SHP77 treated with DMSO at 0.1 percent for 48 hours (cell line): Measurements from ENCODE around the gene ZNF175.
A peak's percentile ranks its signal among the peaks of the same experiment; 100 is the strongest.

Experiments
- DNase-seq: peaks from one replicate; lab custom pipeline; 2025; lab: John Stamatoyannopoulos, UW

Gene ZNF175

DNA sequence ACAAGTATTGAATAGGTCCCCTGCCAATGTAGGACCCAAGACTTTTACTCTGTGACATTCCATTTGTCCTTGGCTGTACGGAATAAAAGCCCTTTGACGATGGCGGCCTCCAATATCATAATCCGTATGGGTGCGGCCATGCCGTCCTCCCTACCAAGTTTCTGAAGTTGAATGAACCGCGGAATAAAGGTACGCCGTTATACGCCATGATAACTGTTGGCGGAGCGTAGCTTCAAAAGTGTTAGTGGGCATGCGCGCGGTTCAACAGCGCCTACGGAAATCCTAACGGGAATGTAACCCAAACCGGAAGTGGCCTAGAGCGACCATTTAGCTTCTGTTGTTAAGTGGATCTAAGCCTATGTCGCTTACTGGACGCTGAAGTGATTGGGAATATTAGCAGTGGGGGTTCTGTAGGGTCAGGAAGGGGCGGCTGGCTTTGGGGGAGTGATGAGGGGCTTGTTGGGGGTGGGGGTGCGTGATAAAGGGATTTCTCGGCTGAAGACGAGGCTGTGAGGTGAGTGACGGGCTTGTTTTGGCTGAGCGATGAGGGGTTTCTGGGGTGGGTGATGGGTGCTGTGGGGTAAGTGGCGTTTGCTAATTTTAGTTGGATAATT is at the start of gene ZNF175:
Gene ZNF175 (plus strand): TSS at position 322 of the 614 bp plus-strand sequence. CDS start 2,047 bp downstream, outside the sequence.
- peak; percentile 81 for DNase-seq

DNA sequence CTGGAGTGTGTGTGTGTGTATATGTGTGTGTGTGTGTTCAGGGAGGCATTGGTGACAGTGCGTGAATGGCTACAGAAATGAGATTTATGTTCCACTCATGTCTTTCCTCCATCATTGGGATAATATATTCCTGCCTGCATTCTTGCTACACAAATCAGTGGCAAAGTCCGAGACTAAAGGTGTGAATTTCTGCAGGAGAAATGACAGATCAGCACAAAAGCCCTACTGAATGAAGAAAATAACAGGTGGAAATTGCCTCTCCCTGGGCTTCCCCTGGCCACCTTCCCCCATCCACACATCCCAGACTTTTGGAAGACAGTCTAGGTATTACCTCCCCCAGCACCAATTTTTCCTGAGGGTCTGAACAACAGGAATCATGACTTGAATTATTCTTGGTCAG is 49.7 kb upstream of the ZNF175 start:
- no peak for DNase-seq

DNA sequence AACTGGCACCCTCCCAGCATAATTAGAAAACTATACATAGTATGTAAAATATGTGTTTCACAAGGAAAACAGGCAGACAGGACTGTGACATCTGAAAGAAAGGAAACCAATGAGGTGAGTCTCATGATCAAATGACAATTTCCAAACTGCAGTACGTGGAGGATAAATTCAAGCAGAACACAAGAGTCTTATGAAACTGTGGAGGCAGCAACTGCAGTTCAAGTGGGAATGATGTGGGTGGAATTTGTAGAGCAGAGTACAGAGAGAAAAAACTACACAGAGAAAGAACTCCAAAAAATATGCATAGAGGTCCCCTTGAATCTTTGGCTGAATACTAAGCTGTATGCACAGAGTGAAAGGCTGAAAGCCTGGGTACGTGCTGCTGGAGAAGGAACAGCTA is 49.3 kb upstream of the ZNF175 start:
- no peak for DNase-seq

DNA sequence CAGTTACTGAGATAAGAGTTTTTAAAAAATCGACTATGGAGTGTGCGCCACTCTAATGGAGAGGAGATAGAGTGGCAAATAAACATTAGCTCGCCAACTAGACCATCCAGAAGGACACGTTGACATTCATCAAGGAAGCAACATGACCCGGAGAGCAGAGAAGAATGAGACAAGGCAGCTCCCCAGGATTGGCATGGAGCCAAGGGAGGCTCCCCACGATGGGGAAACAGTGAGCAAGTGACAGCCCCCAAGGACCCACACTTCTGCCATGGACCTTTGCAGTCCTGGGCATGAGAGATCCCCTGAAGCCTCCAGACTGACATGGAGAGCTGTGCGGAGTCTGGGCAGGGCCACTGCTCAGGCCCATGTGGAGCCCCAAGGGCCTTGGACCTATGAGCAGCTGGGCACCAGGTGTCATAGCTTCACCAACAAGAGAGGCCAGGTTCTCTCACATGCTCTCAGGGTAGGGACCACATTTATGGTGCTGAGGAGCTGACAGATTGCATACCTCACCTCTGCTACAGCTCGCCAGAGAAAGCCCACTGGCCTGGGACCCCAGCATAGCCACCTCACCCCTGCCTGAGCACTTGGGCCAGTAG is 46.3 kb upstream of the ZNF175 start:
- DNase-seq = no peak

DNA sequence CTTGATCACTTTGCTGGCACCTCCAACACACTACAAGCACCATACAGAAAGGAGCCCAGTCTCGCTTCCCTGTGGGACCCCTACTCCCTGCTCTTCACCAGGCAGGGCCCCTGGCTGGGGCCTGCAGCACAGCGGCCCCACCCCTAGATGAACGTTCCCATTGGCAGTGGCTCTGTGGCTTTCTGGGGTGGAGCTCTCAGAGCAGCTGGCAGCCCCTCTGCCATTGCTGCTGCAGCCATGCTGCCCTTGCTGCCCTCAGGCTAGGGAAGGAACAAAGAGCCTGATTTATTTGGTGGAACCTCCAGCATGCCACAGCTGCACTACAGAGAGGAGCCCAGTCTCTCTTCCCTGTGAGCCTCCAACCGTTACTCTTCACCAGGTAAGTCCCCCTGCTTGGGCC is 45.4 kb upstream of the ZNF175 start:
- no peak for DNase-seq

DNA sequence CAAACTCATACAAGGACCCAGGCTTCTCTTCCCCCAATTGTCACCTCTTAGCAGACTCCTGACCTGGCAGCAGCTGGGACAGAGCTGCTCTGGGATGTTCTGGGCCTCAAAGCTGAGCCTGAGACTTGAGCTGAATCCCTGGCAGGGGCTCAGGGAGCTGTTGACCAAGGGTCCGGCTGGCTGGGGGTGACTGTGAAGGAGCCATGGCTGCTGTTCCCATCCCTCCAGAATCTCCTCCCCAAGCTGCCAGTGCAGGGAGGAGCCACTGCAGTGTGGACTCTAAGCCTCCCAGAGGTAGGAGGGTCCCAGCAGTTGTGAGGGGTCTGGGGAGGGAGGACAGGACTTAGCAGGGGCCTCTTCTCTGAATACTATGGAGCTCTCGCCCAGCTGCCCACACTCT is 41.8 kb upstream of the ZNF175 start:
- DNase-seq = no peak

DNA sequence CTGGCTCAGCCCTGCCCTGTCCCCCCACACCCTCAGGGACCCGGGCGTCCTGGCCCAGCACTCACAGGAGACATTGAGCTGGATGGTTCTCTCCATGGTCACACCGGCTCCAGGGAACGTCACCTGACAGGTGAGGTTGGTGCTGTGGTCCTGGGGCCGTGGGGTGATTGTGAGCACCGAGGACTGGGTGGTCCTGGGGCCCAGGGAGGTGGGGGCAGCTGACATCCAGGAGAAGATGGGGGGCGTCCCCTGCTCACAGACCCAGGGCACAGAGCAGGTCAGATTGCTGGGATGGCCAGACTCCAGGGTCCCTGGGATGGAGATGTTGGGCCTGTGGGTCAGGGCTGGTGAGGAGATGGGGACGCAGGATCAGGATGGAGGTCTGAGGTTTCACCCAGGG is 40.5 kb upstream of the ZNF175 start:
- DNase-seq = no peak

DNA sequence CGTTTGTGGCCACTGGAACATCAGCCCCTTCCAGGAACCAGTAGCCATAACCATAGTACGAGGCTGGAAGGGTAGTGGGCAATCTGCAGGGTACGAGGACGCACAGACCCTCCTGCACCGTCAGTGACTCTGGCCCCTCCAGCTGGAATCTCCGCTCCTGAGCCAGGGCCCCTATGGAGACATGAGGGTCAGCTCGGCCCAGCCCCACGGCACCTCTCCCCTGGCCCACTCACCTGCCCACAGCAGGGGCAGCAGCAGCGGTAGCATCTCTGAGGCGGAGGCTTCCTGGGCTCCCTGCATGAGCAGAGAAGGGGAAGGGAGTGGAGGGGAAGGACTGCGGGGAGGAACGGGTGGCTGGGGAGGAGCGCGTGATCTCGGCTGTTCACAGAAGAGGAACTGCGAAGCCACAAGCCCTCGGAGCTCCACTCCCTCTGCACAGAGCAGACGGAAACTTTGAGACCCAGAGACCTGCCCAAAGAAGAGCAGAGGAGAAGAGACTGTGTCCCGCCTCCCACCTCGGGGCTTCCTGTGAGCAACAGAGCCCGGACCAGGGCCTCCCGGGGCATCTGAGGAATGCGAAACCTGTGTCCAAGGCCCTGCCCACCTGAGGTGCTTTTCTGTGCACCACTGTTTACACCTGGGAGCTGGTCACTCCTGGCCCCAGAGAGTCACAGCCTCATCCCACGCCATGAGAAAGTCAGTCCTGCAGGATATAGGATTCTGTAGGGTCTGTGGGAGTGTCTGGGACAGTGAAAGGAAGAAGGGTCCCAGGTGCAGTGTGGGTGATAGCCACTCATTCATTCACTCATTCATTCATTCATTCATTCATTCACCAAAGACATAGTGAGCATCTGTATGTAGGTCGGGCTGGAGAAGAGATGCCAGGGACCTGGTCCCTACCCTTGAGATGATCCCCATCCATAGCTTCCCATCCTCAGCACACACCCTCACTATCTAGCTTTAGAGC is 39.5 kb upstream of the ZNF175 start, which contains the start of gene SIGLEC6:
Gene SIGLEC6 (minus strand): TSS at position 322 of the 967 bp plus-strand sequence. CDS start 22 bp downstream, at position 300.
- no peak for DNase-seq

DNA sequence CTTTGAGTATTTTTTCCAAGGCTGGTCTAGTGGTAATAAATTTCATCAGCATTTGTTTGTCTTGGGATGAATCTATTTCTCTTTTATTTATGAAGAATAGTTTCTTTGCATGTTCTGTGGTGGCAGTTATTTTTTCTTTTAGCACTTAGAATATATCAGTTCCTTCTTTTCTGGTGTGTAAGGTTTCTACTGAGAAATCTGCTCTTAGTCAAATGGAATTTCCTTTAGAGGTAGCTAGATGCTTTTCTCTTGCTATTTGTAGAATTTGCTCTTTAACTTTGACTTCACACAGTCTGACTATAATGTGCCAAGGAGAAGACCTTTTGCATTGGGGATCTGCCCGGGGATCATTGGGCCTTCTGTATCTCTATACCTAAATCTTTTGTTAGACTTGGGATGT is 35.5 kb upstream of the ZNF175 start:
- DNase-seq = no peak

DNA sequence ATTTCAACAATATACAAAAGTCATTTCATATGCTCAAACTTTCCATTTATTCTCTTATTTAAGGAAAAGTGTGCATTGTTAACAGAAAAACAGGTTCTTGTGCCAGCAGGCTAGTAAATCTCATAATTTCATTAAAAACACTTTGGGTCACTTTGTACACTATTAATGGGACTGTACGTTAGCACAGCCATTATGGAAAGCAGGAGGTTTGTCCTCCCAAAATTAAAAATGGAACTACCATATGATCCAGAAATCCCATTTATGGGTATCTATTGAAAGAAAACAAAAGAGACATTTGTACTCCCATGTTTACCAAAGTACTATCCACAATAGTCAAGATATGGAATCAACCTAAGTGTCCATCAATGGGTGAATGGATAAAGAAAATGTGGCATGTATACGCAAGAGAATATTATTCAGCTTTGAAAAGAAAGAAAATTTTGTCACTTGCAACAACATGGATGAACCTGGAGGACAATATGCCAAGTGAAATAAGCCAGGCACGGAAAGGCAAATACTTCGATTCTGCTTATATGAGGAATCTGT is 31.2 kb upstream of the ZNF175 start:
- no peak for DNase-seq

DNA sequence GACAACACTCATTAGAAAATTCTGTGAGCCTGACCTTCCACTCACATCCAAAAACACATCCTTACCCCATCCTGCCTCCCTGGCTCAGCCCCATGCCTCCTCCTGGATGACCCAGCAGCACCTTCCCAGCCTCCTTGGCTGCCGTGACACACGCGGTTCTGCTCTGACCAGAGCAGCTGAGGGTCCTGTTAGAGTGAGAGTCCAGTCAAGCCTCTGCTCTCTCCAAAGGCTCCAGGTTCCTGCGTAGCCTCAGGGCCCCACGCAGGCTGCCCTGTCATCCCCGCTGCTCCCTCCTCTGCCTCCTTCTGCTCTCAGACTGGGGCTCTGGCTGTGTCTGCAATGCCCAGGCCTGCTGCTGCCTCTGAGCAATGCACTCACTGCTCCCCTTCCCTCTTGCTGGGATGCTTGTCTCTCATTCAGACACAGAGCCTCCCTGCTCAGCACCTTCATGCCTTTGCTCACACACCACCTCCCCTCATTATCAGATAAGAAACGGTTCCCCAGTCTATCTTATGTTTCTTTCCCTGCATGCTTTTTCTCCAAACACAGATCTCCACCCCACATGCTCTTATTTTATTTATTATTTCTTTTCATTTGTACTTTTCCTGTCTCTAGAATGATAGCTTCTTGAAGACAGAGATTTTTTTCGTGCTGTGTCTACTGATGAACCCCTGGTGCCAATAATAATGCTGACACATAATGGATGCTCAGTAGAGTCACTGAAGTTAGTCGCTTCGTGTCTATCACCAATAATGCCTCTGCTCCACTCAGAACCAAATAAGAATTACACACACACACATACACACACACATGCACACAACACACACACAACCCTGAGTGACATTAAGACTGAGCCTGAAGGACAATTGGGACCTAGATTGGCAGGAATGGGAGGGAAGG is 29.4 kb upstream of the ZNF175 start:
- DNase-seq = no peak

DNA sequence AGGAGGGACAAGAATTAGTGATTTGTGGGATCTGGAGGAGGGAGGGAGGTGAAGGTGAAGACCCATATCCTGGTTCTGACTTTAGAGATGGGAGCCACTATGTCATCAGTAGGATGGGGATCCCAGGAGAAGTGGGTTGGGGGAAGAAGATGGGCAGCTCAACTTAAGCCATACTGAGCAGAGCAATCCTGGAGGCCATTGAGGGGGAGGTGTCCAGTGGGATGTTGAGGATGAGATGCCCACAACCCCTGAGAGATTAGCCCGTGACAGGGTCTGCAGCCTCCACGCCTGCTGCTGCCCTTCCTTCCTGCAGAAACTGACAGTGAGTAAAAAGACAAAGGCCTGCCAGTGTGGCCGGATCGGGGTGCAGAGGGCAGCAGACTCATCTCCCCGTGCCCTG is 28.4 kb upstream of the ZNF175 start:
- DNase-seq = no peak

DNA sequence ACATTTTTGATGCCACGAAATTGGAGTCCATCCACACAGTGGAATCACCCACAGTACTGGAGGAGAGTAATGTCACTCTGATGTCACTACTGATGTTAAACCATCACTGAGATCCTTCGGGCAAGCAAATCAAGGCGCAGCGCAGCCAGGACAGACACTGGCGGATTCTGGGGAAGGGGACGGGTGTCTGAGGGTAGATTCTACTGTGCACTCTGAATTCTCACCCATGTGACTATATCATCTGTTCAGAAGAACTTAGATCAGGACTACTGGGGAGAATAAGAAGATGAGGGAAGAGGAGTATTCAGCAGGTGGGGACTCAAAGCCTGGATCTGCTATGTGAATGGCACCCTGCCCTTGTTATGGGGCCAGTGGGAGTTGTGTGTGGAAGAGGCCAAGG is 27.0 kb upstream of the ZNF175 start:
- no peak for DNase-seq

DNA sequence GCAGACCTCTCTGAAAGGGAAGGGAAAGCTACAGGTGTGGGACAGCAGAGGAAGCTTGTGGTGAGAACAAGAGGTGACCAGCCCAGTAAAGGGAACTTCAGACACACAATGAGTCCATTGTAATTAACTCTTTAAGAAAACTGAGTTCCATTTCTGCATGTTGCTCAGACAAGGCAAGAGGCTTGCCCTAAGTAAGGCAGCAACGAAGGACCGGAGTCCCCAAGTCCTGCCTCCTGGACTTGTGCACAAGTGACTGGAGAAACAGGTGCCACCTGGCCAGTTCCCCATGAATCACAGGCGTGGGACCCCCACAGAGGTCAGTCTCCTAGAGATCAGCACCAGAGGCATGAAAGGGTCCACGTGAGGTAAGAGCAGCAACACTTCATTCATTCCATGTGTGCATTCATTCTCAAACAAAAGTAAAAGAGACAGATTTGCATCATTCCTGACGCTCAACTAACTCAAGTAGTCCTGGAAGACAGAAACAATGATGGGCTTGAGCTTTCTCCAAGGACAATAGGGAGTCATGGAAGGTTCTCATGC is 24.9 kb upstream of the ZNF175 start:
- no peak for DNase-seq

DNA sequence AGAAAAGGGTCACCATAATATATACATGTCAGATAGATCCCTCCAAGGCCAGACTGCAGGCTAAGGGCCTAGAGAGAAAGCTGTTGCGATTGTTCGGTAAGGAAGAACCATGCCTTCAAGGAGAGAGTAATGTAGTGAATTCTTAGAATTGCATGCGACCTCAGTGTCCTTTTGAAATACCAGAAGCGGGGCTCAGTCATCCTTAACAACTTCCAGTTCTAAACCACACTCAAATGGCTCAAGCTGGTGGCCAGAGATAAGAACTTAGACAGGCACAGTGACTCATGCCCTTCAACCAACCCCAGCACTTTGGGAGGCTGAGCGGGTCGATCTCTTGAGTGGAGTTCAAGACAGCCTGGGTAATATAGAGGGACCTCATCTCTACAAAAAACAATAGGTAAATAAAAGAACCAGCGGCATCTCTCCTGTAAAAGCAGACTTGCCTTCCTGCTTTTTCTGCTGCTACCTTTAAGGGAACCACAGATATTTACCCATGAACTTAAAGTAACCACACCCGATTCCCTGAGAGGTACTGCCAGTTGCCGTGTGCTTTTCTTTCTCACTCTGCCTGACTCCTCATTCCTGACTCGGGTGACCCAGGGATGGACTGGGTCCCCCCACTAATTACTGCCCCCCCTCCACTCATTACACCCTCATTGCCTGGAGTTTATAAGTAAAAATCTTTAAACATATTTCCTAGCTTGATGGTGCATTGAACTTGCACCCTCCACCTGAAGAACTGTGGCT is 24.3 kb upstream of the ZNF175 start:
- no peak for DNase-seq

DNA sequence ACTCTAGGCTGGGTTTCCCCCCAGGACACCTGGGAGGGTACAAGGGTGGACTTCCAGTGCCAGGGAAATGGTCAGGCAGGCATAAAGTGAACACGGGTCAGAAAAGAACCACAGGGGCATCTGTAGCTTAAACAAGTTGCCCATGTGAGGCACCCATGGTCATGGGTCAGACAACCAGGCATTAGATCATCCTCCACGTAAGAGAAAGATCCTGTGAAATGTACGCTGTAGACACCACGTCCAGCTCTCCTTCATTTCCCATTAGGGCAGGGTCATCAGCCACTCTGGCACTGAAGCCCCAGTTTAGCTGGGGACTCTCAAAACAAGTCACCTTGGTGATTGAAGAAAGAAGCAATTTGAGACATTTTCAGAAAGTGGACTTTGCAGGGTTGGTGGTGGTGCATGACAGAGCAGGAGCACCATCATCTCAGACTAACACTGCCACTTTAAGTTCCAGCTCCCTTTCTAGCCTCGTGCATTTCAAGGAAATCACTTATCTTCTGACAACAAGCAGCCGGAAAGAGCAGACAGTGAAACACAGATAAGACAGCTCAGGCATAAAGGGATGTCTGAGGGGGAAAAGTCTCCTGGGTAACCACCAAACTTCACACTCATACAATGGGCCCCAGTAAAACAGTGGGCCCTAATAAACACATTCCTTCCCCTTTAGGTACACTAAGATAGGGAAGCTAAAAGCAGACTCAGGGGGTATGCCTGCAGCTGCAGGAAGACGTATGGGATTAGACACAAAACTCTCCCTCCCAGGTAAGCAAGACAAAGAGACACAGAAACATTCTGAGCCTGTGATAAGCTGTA is 23.5 kb upstream of the ZNF175 start:
- DNase-seq = no peak

DNA sequence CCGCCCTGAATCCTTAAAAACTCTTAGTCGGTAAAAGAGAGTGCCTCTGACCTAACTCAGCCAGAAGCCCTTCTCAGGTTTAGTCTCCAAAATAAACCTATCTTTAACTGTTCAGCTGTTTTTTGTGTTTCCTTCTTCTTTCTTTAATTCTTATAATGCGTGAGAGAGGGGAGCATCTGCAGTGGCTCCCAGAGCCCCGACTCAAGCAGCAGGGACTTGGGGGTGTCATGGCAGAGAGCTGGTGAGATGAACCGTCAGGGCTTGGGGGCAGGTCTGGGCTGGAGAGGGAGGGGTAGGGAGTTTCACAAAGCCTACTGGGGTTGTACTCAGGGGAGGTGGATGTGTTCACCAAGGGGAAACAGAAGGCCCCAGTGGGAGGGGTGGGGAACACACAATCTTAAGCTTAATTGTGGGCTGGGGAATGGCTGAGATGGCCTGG is 22.9 kb upstream of the ZNF175 start:
- DNase-seq = no peak

DNA sequence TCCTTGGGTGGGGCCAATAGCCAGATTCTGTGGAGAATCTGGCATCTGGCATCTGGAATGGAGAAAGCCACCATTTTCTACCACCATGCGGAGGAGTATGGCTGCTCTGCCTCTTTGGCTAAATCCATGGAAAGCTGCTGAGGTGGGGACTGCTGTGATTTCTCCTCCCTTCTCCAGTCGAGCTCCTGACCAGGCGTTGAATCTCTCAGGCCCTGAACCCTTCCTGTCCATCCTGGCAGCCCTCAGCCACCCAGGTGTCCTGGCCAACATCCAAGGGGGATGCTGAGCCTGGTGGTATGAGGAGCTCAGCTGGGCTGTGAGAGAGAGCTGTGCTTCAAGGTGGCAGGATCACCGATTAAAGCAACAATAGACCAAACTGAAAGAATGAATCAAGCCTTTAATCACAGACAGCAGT is 22.2 kb upstream of the ZNF175 start:
- no peak for DNase-seq

DNA sequence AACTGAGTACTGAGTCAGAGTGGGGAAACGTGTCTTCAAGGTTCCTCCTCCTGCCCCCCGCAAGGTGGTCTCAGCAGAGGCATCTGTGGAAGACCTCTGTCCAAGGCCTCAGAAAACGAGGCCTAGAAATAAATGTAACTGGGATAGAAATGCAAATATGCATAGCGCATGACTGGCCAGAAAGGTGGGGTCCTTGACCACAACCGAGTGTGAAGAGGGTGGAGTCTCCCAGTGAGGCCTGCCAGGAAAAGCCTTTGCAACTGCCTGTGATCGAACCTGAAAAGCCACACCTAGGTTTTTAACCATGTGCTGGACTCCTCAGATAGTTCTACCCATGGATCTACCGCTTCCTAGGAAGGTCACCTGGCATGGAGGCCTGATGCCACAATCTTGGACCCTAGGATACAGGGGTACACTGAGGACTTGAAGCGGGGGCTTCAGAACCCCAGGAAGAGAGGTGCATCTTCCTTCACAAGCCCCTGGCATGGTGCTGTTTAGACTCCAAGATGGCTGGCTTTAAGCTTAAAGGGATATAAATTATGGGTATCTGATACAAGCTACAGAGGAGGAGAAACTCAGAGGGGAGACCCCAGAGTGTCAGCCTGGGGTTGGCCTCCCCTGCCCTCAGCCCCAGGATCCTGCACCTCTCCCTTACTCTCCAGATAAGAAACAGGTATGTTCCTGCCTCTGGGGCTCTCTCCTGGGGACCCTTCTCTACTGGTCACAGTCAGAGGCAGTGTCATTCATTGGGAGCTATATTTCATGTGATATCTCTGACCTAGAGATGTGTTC is 21.4 kb upstream of the ZNF175 start:
- DNase-seq = no peak
